NCI-H2227 treated with DMSO at 0.1 percent for 48 hours (cell line): ENCODE measurements around the gene DNAJB6.

Source experiments
- DNase-seq: peaks from one replicate; lab custom pipeline; 2025; lab: John Stamatoyannopoulos, UW

DNAJB6 gene

GRCh38 chr7:157428554-157428945 is 91.7 kb downstream of the DNAJB6 start:
- DNase-seq: no peak

- peak; percentile 11 for DNase-seq
Observed at GRCh38 chr7:157429001-157429679, 92.3 kb downstream of the DNAJB6 start.

- DNase-seq: no peak
Observed at GRCh38 chr7:157429680-157430224, 92.9 kb downstream of the DNAJB6 start.

GRCh38 chr7:157430721-157431120 is 93.9 kb downstream of the DNAJB6 start:
- no peak for DNase-seq

- DNase-seq: no peak
Observed at GRCh38 chr7:157431173-157431950, 94.6 kb downstream of the DNAJB6 start.

- DNase-seq: no peak
Observed at GRCh38 chr7:157431951-157432540, 95.2 kb downstream of the DNAJB6 start.

- peak; percentile 89 for DNase-seq
Observed at GRCh38 chr7:157432541-157432956, 95.7 kb downstream of the DNAJB6 start.

GRCh38 chr7:157432957-157433576 is 96.3 kb downstream of the DNAJB6 start:
- DNase-seq: peak; percentile 89

- no peak for DNase-seq
Observed at GRCh38 chr7:157433628-157434027, 96.8 kb downstream of the DNAJB6 start.

- no peak for DNase-seq
Observed at GRCh38 chr7:157434231-157434630, 97.4 kb downstream of the DNAJB6 start.

- DNase-seq: no peak
Observed at GRCh38 chr7:157434701-157435100, 97.9 kb downstream of the DNAJB6 start.

GRCh38 chr7:157436076-157436475 is 99.3 kb downstream of the DNAJB6 start:
- no peak for DNase-seq

- DNase-seq: no peak
Observed at GRCh38 chr7:157436763-157437480, 100.1 kb downstream of the DNAJB6 start.

GRCh38 chr7:157437519-157438061 is 100.8 kb downstream of the DNAJB6 start:
- no peak for DNase-seq

GRCh38 chr7:157438121-157439025 is 101.6 kb downstream of the DNAJB6 start:
- DNase-seq: no peak

GRCh38 chr7:157439149-157439548 is 102.3 kb downstream of the DNAJB6 start:
- no peak for DNase-seq

- DNase-seq: no peak
Observed at GRCh38 chr7:157439761-157440160, 103.0 kb downstream of the DNAJB6 start.

GRCh38 chr7:157440346-157441022 is 103.7 kb downstream of the DNAJB6 start:
- no peak for DNase-seq

GRCh38 chr7:157441023-157441399 is 104.2 kb downstream of the DNAJB6 start:
- no peak for DNase-seq

GRCh38 chr7:157442456-157442855 is 105.7 kb downstream of the DNAJB6 start:
- DNase-seq: no peak
